Measurements from ENCODE around the gene CCDC172.

CCDC172 gene

DNA sequence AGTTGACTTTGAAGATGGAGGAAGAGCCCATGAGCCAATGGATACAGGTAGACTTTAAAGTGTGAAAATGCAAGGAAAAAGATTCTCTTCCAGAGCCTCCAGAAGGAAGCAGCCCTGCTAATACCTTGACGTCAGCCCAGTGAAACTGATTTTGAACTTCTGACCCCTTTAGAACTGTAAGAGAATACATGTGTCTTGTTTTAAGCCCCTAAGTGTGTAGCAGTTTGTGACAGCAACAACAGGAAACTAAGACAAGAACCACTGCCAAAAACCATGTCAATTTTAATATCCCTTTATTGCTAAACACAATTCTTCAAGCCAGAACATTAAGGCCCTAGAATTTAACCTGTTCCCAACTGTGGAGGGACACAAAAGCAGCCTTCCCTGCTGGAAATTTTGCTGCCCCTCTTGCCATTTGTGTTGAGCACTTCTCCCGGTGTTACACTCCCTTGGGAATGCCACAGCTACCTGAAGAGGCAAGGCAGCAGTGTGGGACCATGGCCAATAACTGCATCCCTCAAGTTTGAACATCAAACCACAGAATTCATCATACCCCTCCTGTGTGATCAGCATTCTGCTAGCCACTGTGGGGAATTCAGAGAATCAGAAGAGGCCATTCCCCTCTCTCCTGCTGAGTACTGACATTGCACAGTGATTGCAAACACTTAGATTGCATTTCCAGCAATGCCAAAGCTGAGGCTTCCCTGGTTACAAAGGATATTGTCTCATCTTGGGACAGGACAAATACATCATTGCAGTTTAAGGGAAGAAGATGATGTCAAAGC, 12.3 kb upstream of the CCDC172 start:
- H3K4me3 ChIP-seq (ENCODE audit: low read length) = no peak overlapping the region

DNA sequence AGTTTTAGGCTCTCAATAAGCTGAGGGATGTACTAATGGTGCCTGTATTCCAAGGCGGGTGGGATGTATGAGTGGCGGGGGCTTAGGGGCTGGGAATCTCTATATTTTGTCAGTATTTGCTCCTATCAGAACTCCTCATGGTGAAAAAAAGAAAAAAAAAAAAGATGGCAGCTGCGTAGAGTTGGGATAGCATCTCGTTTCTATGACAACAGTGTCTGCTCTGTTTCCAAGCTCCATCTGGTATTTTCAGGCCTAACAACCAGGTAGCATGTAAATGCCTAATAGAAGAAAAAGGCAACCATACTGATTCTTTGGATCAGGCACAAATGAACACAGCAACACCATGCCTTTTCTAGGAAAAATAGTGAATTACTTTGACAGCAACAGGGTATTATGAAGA, 11.7 kb upstream of the CCDC172 start:
- no peak for TF ChIP-seq ZNF274 (IDR thresholded peaks at IDR 0.05; ENCODE audit: low read depth, low read length)

More for the DNA sequence above, 12.3 kb upstream of the CCDC172 start:
- no peak for TF ChIP-seq ZNF274 (IDR thresholded peaks at IDR 0.05; ENCODE audit: low read depth, low read length)

DNA sequence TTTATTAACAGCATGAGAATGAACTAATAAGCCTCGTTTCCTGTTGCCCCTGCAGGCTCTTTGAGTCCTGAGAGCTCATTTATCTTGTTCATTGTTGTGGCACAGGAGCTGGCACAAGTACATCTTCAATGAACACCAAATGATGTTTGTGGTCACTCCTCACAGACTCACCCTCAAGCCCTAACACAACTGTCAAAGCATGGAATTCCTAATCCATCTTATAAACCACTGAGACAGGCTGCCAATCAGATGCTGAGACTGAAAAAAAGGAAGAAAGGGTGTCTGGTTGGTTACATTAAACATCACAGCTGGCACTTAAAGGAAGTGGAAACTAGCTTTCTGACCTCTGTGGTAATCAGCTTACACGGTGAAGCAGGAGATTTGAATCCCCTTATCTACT, 7.7 kb upstream of the CCDC172 start:
- H3K4me3 ChIP-seq (ENCODE audit: low read length) = no peak overlapping the region
- no peak for TF ChIP-seq ZNF274 (IDR thresholded peaks at IDR 0.05; ENCODE audit: low read depth, low read length)

More for the DNA sequence above, 11.7 kb upstream of the CCDC172 start:
- no peak overlapping the region for H3K4me3 ChIP-seq (ENCODE audit: low read length)

DNA sequence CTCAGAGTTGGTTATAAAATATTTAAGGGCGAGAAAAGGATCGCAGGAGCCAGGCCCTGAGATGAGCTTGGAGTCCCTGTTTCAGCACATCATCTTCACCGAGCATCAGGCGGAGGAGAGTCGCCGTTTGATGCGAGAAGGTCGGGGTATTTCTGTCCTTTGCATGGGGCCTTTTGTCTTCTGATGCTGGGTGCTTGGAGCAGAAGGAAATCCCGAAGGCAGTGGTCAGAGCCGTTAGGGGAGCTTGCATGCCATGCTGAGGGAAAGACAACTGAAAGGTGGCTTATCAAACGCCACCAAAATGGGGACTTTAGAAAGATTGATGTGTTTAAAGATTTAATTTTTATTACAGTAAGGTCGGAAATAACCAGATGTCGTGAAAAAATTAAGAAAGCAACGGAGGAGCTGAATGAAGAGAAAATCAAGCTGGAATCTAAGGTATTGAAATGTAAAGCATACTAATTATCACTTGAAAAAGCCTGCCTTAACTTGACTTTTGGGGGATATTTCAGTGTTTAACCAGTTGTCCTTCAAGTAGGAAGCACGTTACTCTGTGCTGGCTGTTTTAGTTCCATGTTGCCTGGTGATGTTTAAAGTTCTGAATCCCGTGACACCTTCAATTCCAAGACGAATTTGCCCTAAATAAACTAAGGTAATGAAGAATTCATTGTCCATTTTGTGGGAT, 845 bp downstream of the CCDC172 start:
- no peak for TF ChIP-seq ZNF274 (IDR thresholded peaks at IDR 0.05; ENCODE audit: low read depth, low read length)
- H3K4me3 ChIP-seq (ENCODE audit: low read length) = no peak overlapping the region

DNA sequence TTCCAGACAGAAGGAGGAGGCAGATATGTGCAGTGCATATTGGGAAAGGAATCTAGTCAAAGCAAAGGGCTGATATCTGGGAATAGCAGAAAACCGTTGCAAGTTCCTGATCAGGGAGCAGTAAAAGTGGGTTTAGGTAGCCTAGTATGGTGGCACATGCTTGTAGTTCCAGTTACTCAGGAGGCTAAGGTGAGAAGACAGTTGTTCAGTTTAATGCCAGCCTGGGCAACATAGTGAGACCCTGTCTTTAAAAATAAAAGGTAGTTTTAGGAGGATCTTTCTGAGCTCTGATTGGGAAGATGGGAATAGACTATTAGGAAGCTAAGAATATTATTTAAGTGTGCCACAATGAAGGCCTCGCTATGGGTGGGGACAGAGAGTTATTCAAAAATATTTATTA, 1.7 kb downstream of the CCDC172 start:
- H3K4me3 ChIP-seq (ENCODE audit: low read length) = no peak overlapping the region
- TF ChIP-seq ZNF274 (IDR thresholded peaks at IDR 0.05; ENCODE audit: low read depth, low read length) = no peak

DNA sequence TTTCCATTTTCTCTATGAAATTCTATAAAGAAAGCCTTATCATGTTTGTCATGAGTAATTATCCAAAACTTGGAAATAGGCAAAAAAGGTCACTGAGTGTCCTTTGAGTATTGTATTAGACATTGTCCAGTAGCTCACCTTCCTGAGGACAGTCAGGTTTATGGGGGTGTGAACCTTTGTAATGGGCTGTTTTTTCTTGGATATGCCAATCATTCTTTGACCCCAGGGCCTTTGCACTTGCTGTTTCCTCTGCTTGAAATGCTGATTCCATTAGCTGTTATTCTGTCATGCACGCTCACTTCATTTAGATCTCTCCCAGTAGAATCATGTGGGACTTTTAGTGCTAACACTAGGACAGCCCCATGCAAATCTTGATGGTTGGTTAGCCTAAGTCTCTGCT, 4.9 kb downstream of the CCDC172 start:
- no peak for TF ChIP-seq ZNF274 (IDR thresholded peaks at IDR 0.05; ENCODE audit: low read depth, low read length)
- no peak overlapping the region for H3K4me3 ChIP-seq (ENCODE audit: low read length)

DNA sequence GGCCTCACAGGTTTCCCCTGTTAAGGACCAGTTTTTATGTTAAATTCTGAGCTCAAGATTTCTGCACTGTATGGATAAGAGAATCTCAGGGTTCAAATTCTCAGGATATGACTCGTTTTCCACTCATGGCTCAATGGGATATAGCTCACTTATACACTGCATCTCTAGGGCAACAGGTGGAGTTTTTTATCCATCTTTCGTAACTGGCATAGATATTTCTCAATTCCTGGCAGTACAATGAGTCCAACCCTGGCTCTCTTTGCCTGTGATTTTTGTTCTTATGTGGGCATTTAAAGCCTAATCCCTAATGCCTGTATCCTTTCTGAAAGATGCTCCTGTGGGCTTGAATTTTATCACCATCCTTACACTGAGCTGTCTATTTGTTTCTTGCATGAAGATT, 7.6 kb downstream of the CCDC172 start:
- no peak for TF ChIP-seq ZNF274 (IDR thresholded peaks at IDR 0.05; ENCODE audit: low read depth, low read length)
- no peak overlapping the region for H3K4me3 ChIP-seq (ENCODE audit: low read length)

DNA sequence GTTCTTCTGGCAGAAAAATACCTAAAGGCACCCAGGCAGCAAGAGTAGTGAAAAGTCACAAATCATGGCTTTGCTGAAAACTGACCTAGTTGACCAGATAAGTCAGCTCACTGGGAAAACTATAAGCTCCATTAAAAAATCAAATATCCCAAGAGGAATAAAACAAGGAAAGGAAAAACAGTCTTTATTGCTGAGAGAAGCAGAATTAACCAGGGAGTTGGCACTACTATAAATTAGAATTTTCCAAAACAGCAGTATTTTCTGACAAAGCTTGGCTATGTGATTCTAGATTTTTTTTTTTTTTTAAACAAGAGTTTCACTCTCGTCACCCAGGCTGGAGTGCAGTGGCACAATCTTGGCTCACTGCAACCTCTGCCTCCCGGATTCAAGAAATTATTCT, 12.6 kb downstream of the CCDC172 start:
- H3K4me3 ChIP-seq (ENCODE audit: low read length) = no peak overlapping the region
- TF ChIP-seq ZNF274 (IDR thresholded peaks at IDR 0.05; ENCODE audit: low read depth, low read length) = no peak

DNA sequence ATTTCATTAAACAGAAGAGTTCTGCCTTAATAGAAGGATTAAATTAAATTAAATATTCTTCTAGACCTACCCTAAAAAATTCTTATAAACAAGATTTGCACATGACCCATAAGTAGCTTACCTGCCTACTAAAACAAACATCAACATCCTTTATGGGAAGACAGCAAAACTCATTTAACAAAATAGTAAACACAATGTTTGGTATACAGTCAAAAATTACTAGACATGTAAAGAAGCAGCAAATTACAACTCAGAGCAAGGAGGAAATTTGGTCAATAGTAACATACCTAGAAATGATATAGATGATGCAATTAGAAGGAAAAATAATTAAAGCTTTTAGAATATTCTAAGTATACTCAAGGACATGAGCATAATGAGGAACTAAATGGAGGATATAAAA, 27.9 kb downstream of the CCDC172 start:
- no peak for TF ChIP-seq ZNF274 (IDR thresholded peaks at IDR 0.05; ENCODE audit: low read depth, low read length)

DNA sequence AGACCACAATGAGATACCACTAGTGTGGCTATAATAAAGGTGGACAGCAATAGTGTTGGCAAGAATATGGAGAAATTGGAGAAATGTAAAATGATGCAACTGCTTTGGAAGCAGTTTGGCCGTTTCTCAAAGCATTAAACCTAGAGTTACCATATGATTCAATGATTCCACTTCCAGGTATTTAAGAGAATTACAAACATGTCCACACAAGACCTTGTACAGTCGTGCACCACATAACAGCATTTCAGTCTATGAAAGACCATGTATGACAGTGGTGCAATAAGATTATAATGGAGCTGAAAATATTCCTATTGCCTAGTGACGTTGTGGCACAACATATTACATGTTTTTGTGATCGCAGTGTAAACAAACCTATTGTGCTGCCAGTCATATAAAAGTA, 29.6 kb downstream of the CCDC172 start:
- no peak overlapping the region for H3K4me3 ChIP-seq (ENCODE audit: low read length)
- no peak for TF ChIP-seq ZNF274 (IDR thresholded peaks at IDR 0.05; ENCODE audit: low read depth, low read length)

More for the DNA sequence above, 27.9 kb downstream of the CCDC172 start:
- H3K4me3 ChIP-seq (ENCODE audit: low read length) = no peak overlapping the region

DNA sequence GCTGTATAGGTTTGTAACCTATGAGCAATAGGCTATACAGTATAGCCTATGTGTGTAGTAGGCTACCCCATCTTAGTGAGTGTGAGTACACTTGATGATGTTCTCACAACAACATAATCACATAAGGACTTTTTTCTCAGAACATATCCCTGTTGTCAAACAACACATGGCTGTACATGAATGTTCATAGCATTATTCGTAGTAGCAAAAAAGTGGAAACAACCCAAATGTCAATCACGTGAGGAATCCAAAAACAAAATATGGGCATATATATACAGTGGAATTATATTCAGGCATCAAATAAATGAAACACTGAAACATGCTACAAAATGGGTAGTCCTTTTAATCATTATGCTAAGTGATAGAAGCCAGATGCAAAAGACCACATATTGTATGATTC, 31.1 kb downstream of the CCDC172 start:
- TF ChIP-seq ZNF274 (IDR thresholded peaks at IDR 0.05; ENCODE audit: low read depth, low read length) = no peak

DNA sequence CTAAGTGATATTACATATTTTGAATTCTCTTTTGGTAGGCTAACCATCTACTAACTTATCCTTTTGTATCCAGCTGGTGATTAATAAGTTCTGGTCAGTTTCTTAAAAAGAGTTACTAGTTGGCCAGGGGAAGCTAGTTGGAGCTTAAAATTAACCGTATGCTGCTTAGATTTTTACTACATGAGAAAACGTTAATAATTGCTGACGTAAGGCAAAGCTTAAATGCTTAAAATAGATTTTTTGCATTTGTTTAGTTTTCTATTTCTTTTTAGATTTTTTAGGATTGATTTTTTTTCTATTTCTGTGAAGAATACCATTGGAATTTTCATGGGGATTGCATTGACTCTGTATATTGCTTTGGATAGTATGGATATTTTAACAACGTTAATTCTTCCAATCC, 32.6 kb downstream of the CCDC172 start:
- no peak overlapping the region for H3K4me3 ChIP-seq (ENCODE audit: low read length)
- no peak for TF ChIP-seq ZNF274 (IDR thresholded peaks at IDR 0.05; ENCODE audit: low read depth, low read length)

More for the DNA sequence above, 31.1 kb downstream of the CCDC172 start:
- no peak overlapping the region for H3K4me3 ChIP-seq (ENCODE audit: low read length)

DNA sequence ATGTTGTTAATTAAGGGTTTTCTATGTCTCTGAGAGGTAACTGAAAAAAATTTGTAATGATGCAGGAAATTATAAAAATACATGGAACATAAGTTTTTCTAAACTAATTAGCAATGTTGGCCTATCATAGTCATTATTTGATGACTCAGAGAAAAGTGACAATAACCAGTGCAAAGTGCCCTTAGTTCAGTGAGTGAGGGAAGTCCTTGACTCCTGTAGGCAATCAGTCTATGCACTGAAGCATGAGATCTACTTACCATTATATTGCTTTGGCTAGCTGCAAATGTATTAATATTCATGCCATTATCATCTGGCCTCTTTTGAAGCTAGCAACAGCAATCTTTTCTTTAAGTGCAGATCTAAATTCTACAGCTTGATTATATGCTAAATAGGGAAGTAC, 40.6 kb downstream of the CCDC172 start:
- no peak for TF ChIP-seq ZNF274 (IDR thresholded peaks at IDR 0.05; ENCODE audit: low read depth, low read length)
- H3K4me3 ChIP-seq (ENCODE audit: low read length) = no peak overlapping the region

DNA sequence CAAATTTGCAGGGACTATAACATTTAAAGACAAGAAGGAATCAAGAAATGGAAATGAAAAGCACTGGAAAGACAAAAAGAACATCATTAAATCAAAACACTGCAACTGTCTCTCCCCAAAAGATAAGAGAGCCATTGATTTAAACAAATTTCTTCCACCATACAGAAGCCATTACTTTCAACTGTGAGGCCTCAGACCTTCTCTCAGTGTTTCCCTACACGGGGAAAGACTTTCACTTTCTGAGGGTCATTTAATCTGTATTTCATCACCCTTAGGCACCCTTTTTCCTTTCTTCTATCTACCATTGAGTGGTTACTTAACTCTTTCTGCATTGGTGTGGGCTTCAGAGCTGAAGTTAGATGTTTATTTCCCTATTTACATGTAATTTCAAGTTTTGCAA, 47.5 kb downstream of the CCDC172 start:
- no peak overlapping the region for H3K4me3 ChIP-seq (ENCODE audit: low read length)
- no peak for TF ChIP-seq ZNF274 (IDR thresholded peaks at IDR 0.05; ENCODE audit: low read depth, low read length)

DNA sequence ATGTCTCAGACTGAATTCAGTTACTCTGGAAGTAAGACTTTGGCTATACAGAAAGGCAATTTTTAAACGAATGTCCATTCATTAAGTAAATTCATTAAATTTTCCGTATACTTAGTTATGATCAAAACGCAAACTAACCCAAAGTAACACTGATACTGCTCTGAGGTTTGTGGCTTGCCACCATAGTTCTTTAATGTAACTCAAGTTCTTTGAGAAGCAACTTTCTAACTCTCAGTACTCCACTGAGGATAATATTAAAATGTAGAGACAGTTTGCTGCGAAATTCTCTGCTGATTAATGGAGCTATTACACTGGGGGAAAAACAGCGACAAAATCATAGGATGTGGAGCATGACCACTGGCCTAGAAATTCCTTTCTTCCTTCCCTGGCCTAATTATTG, 58.0 kb downstream of the CCDC172 start:
- no peak overlapping the region for H3K4me3 ChIP-seq (ENCODE audit: low read length)

More for the DNA sequence above, 58.0 kb downstream of the CCDC172 start:
- no peak for TF ChIP-seq ZNF274 (IDR thresholded peaks at IDR 0.05; ENCODE audit: low read depth, low read length)

Data from GM08714 (cell line).